CD4-positive, alpha-beta memory T cell (primary cell): Measurements from ENCODE around the gene MTOR. TPM values are rescaled to one million over a fixed set of nuclear protein-coding genes. Genes with fewer than 3 reads are reported as not detected.
A peak's percentile ranks its signal among the peaks of the same experiment; 100 is the strongest.
"Not testable (repeated sequence)": the region's sequence is repeated elsewhere in the genome, so short reads cannot be mapped to it uniquely, and the experiment has no call there.

Source experiments
- CTCF ChIA-PET: fragments of 350-600 bp; sonication (Branson Sonifier 250); formaldehyde crosslinking; loops from one replicate; lab custom pipeline; 2021; ENCODE audit warnings: inconsistent platforms; ENCODE audit not compliant: partially characterized antibody; lab: Charles Lee
- POLR2A ChIA-PET: fragments of 350-600 bp; sonication (Branson Sonifier 250); formaldehyde crosslinking; loops from one replicate; lab custom pipeline; 2021; ENCODE audit not compliant: partially characterized antibody; lab: Charles Lee
- DNase-seq, 5 donors: peaks; one replicate each; pipeline versions ENCODE4 v3.0.0 to v3.0.0-alpha.2; 2020 to 2022; ENCODE audit warnings: mixed read lengths in 1 of 5
- H3K27ac ChIP-seq: one replicate; pipeline ENCODE4 v1.7.0; 2013; ENCODE audit warnings: low read depth, low read length
- H3K27me3 ChIP-seq: 2 replicates; pipeline ENCODE4 v1.7.0; 2013; ENCODE audit warnings: mild to moderate bottlenecking, low read length, moderate library complexity; ENCODE audit not compliant: insufficient read depth
- H3K36me3 ChIP-seq: 2 replicates; pipeline ENCODE4 v1.7.0; 2013; ENCODE audit warnings: mild to moderate bottlenecking, low read length, moderate library complexity; ENCODE audit not compliant: insufficient read depth
- H3K4me1 ChIP-seq: 2 replicates; pipeline ENCODE4 v1.7.0; 2013; ENCODE audit warnings: mild to moderate bottlenecking, low read length, moderate library complexity; ENCODE audit not compliant: insufficient read depth
- H3K4me3 ChIP-seq, 2 donors: one replicate each; pipeline ENCODE4 v1.7.0; 2013; ENCODE audit warnings: low read length in 2 of 2, mild to moderate bottlenecking in 1 of 2
- H3K9me3 ChIP-seq, 2 donors: one replicate each; pipeline ENCODE4 v1.7.0; 2013; ENCODE audit warnings: low read length in 2 of 2, control low read depth in 1 of 2; ENCODE audit not compliant: control insufficient read depth in 1 of 2
- H3K27ac Mint-ChIP-seq, 7 donors: one replicate each; pipeline ENCODE4 v1.8.0; 2020 to 2021; ENCODE audit warnings: mixed read lengths in 7 of 7, mild to moderate bottlenecking in 6 of 7, inconsistent platforms in 3 of 7, moderate library complexity in 3 of 7
- H3K27me3 Mint-ChIP-seq, 2 donors: one replicate each; pipeline ENCODE4 v1.8.0; 2020 to 2021; ENCODE audit warnings: mixed read lengths in 2 of 2
- H3K36me3 Mint-ChIP-seq, 2 donors: one replicate each; pipeline ENCODE4 v1.8.0; 2020 to 2021; ENCODE audit warnings: mixed read lengths in 2 of 2, inconsistent platforms in 1 of 2, mild to moderate bottlenecking in 1 of 2
- H3K4me1 Mint-ChIP-seq, 4 donors: one replicate each; pipeline ENCODE4 v1.8.0; 2020 to 2021; ENCODE audit warnings: mixed read lengths in 4 of 4, mild to moderate bottlenecking in 1 of 4
- H3K4me3 Mint-ChIP-seq, 8 donors: one replicate each; pipeline ENCODE4 v1.8.0; 2020 to 2021; ENCODE audit warnings: mixed read lengths in 8 of 8, mild to moderate bottlenecking in 7 of 8, moderate library complexity in 6 of 8, inconsistent platforms in 3 of 8
- H3K9me3 Mint-ChIP-seq, 8 donors: one replicate each; pipeline ENCODE4 v1.8.0; 2020 to 2021; ENCODE audit warnings: mixed read lengths in 8 of 8, mild to moderate bottlenecking in 5 of 8, inconsistent platforms in 3 of 8, moderate library complexity in 1 of 8
- intact Hi-C: fragments of 100-400 bp; cut with micrococcal nuclease; formaldehyde crosslinking; loops from one replicate; pipeline ENCODE4 v1.15.1; 2023
- polyA plus RNA-seq, 2 donors: library from polyadenylated mRNA; unstranded; fragments of 300-500 nt; fragmentation: Illumina TruSeq; gene quantifications; one replicate each; pipeline ENCODE4 v1.2.3, GENCODE V29; 2021
- total RNA-seq, 2 experiments: library from RNA; stranded (reverse); gene quantifications; one replicate each; pipeline ENCODE4 v1.2.3, GENCODE V29; 2021

The MTOR gene
- total and polyA plus RNA-seq, 4 experiments from 2014 or later: 3.4 to 46.8 (median 25.2) TPM

- Histone ChIP-seq H3K4me3 (no peak overlapping the region), H3K27ac (no peak overlapping the region), H3K9me3 (no peaks in the 10 kb centered on the region), H3K4me1 (no peaks in the 10 kb centered on the region), H3K36me3 (peaks cover 73% of the 10 kb centered on the region), H3K27me3 (no peaks in the 10 kb centered on the region)
- no peaks in the 10 kb centered on the region for H3K27me3 Mint-ChIP-seq
- peaks cover 0 to 1% (median 0%) of the 10 kb centered on the region in 4 donors for H3K4me1 Mint-ChIP-seq
- ChIA-PET CTCF (interaction anchor here (1.1 kb wide), 1 partner anchor 33 kb away, joined by 3 read pairs; no protein-coding TSS in a partner anchor), POLR2A (interaction anchor here (0.9 to 2.0 kb wide), 3 partner anchors 9 to 19 kb away, joined by 3 to 9 read pairs (median 4); partner anchors contain the start of gene SRM)
- no peak overlapping the region for H3K4me3 Mint-ChIP-seq
- no peak for DNase-seq
- intact Hi-C loops: no loop called here
- no peaks in the 10 kb centered on the region for H3K9me3 Mint-ChIP-seq
- H3K36me3 Mint-ChIP-seq: peaks cover 50 to 68% of the 10 kb centered on the region in 2 donors
- peak overlapping the region in 3 of 7 donors; percentile 31 to 68 (median 42) for H3K27ac Mint-ChIP-seq
Measured at GRCh38 chr1:11070876-11071275, 191.5 kb downstream of the MTOR start.

GRCh38 chr1:11068600-11069473, 193.5 kb downstream of the MTOR start:
- Mint-ChIP-seq H3K4me3 (no peak overlapping the region), H3K27ac (peak overlapping the region in 3 of 7 donors; percentile 37 to 61 (median 50)), H3K27me3 (no peaks in the 10 kb centered on the region), H3K9me3 (no peaks in the 10 kb centered on the region), H3K36me3 (peaks cover 53 to 67% of the 10 kb centered on the region in 2 donors), H3K4me1 (peaks cover 0 to 1% (median 0%) of the 10 kb centered on the region in 4 donors)
- no peaks in the 10 kb centered on the region for H3K4me1 ChIP-seq
- ChIA-PET CTCF (interaction anchor here (1.1 to 1.2 kb wide), 2 partner anchors 7 to 31 kb away, joined by 3 to 4 read pairs; no protein-coding TSS in a partner anchor), POLR2A (no interaction called here)
- no peak overlapping the region for H3K27ac ChIP-seq
- no peak for DNase-seq
- H3K36me3 ChIP-seq: peaks cover 57% of the 10 kb centered on the region
- no peaks in the 10 kb centered on the region for H3K27me3 ChIP-seq
- H3K4me3 ChIP-seq: no peak overlapping the region
- no peaks in the 10 kb centered on the region for H3K9me3 ChIP-seq
- intact Hi-C loops: no loop called here

GRCh38 chr1:11067716-11068599, 194.4 kb downstream of the MTOR start:
- peak overlapping the region in 1 of 7 donors; percentile 14 for H3K27ac Mint-ChIP-seq
- Histone ChIP-seq H3K4me3 (no peak overlapping the region), H3K36me3 (peaks cover 55% of the 10 kb centered on the region), H3K9me3 (no peaks in the 10 kb centered on the region), H3K4me1 (no peaks in the 10 kb centered on the region), H3K27me3 (no peaks in the 10 kb centered on the region), H3K27ac (no peak overlapping the region)
- no peak overlapping the region for H3K4me3 Mint-ChIP-seq
- no peaks in the 10 kb centered on the region for H3K27me3 Mint-ChIP-seq
- ChIA-PET POLR2A (no interaction called here), CTCF (interaction anchor here (1.2 kb wide), 1 partner anchor 31 kb away, joined by 4 read pairs; no protein-coding TSS in a partner anchor)
- no peak for DNase-seq
- peaks cover 0 to 2% (median 0%) of the 10 kb centered on the region in 8 donors for H3K9me3 Mint-ChIP-seq
- peaks cover 52 to 67% of the 10 kb centered on the region in 2 donors for H3K36me3 Mint-ChIP-seq
- intact Hi-C loops: no loop called here
- H3K4me1 Mint-ChIP-seq: peaks cover 0 to 5% (median 1%) of the 10 kb centered on the region in 4 donors

- Histone ChIP-seq H3K27me3 (no peaks in the 10 kb centered on the region), H3K4me3 (no peak overlapping the region), H3K36me3 (peaks cover 37% of the 10 kb centered on the region), H3K9me3 (no peaks in the 10 kb centered on the region), H3K4me1 (peaks cover 11% of the 10 kb centered on the region), H3K27ac (no peak overlapping the region)
- Mint-ChIP-seq H3K27ac (no peak overlapping the region), H3K4me1 (peaks cover 7 to 21% (median 14%) of the 10 kb centered on the region in 4 donors), H3K4me3 (no peak overlapping the region), H3K36me3 (peaks cover 39 to 49% of the 10 kb centered on the region in 2 donors), H3K9me3 (peaks cover 0 to 2% (median 0%) of the 10 kb centered on the region in 8 donors), H3K27me3 (no peaks in the 10 kb centered on the region)
- CTCF ChIA-PET: interaction anchor here (2.7 kb wide), 1 partner anchor 28 kb away, joined by 7 read pairs; no protein-coding TSS in a partner anchor
- POLR2A ChIA-PET: interaction anchor here (1.0 kb wide), 1 partner anchor 28 kb away, joined by 4 read pairs; no protein-coding TSS in a partner anchor
- no peak for DNase-seq
- intact Hi-C loops: no loop called here
Measured at GRCh38 chr1:11065796-11066195, 196.6 kb downstream of the MTOR start.

- CTCF ChIA-PET: interaction anchor here (2.7 kb wide), 1 partner anchor 28 kb away, joined by 7 read pairs; no protein-coding TSS in a partner anchor
- Mint-ChIP-seq H3K36me3 (peaks cover 39 to 47% of the 10 kb centered on the region in 2 donors), H3K9me3 (peaks cover 0 to 2% (median 0%) of the 10 kb centered on the region in 8 donors), H3K4me1 (peaks cover 9 to 28% (median 20%) of the 10 kb centered on the region in 4 donors), H3K4me3 (no peak overlapping the region), H3K27ac (peak overlapping the region in 1 of 7 donors; percentile 22), H3K27me3 (no peaks in the 10 kb centered on the region)
- no peak overlapping the region for H3K4me3 ChIP-seq
- POLR2A ChIA-PET: interaction anchor here (1.0 kb wide), 1 partner anchor 27 kb away, joined by 4 read pairs; no protein-coding TSS in a partner anchor
- intact Hi-C loops: no loop called here
- no peaks in the 10 kb centered on the region for H3K27me3 ChIP-seq
- H3K4me1 ChIP-seq: peaks cover 13% of the 10 kb centered on the region
- H3K36me3 ChIP-seq: peaks cover 31% of the 10 kb centered on the region
- DNase-seq: no peak
- H3K9me3 ChIP-seq: no peaks in the 10 kb centered on the region
- H3K27ac ChIP-seq: no peak overlapping the region
Measured at GRCh38 chr1:11064942-11065341, 197.4 kb downstream of the MTOR start.

GRCh38 chr1:11063937-11064537, 198.3 kb downstream of the MTOR start:
- Histone ChIP-seq H3K4me1 (peaks cover 17% of the 10 kb centered on the region), H3K36me3 (peaks cover 22% of the 10 kb centered on the region)
- CTCF ChIA-PET: interaction anchor here (0.6 to 2.7 kb wide), 2 partner anchors 27 to 179 kb away, joined by 3 to 7 read pairs; no protein-coding TSS in a partner anchor
- intact Hi-C loops, H3K27me3 Mint-ChIP-seq, H3K9me3 ChIP-seq, DNase-seq, H3K4me3 Mint-ChIP-seq, H3K27ac ChIP-seq, H3K27me3 ChIP-seq, H3K9me3 Mint-ChIP-seq, H3K4me3 ChIP-seq, POLR2A ChIA-PET: not testable (repeated sequence)
- Mint-ChIP-seq H3K36me3 (peaks cover 33 to 44% of the 10 kb centered on the region in 2 donors), H3K27ac (peak overlapping the region in 1 of 7 donors; percentile 13), H3K4me1 (peaks cover 12 to 31% (median 22%) of the 10 kb centered on the region in 4 donors)
